Testis (tissue), 2 donors: ENCODE measurements around the gene SSC4D.
"Not testable (repeated sequence)": the region's sequence is repeated elsewhere in the genome, so short reads cannot be mapped to it uniquely, and the experiment has no call there.

Source experiments
- CTCF ChIP-seq, 3 experiments: fragments of 450-650 bp in 2 of 3; fragments of 200-600 bp in 1 of 3; sonication (generic) in 1 of 3; IDR thresholded peaks; one replicate each; pipeline ENCODE4 v1.5.1; 2016 to 2019; ENCODE audit warnings: antibody characterized with exemption in 3 of 3, mild to moderate bottlenecking in 2 of 3, moderate library complexity in 1 of 3
- POLR2A ChIP-seq: fragments of 450-650 bp; IDR thresholded peaks from one replicate; pipeline ENCODE4 v1.6.1; 2017; ENCODE audit warnings: antibody characterized with exemption, mild to moderate bottlenecking, moderate library complexity

GRCh38 chr7:76457017-76457416, 47.5 kb upstream of the SSC4D start:
- not testable (repeated sequence) for TF ChIP-seq POLR2A; CTCF (IDR thresholded peaks at IDR 0.05)
